CD4-positive, alpha-beta T cell treated with Interferon alpha-2 for 1 hour (primary cell): ENCODE data around the gene CALY.
A peak's percentile ranks its signal among the peaks of the same experiment; 100 is the strongest.

Experiments used
- DNase-seq, 2 donors: peaks; one replicate each; pipeline ENCODE4 v3.0.0-alpha.2; 2020 to 2022

The CALY gene

GRCh38 chr10:133282846-133283390 lies 53.8 kb downstream of the CALY start:
- DNase-seq = no peak

GRCh38 chr10:133281628-133282372 lies 54.9 kb downstream of the CALY start:
- DNase-seq = no peak

DNA sequence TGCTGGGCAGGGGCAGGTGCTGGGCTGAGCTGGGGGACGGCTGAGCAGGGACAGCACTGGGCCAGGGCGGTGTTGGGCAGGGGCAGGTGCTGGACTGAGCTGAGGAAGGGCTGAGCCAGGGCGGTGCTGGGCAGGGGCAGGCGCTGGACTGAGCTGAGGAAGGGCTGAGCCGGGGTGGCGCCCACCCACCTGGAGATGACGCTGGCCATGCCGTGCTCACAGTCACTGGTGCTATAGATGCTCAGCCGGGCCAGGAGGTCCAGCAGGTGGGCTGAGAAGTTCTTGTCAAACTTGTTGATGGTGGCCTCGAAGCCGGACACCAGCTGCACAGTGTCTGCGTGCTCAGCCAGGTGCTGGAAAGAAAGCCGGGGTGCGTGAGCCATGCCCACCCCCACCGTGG lies 55.6 kb downstream of the CALY start:
- DNase-seq = no peak

DNA sequence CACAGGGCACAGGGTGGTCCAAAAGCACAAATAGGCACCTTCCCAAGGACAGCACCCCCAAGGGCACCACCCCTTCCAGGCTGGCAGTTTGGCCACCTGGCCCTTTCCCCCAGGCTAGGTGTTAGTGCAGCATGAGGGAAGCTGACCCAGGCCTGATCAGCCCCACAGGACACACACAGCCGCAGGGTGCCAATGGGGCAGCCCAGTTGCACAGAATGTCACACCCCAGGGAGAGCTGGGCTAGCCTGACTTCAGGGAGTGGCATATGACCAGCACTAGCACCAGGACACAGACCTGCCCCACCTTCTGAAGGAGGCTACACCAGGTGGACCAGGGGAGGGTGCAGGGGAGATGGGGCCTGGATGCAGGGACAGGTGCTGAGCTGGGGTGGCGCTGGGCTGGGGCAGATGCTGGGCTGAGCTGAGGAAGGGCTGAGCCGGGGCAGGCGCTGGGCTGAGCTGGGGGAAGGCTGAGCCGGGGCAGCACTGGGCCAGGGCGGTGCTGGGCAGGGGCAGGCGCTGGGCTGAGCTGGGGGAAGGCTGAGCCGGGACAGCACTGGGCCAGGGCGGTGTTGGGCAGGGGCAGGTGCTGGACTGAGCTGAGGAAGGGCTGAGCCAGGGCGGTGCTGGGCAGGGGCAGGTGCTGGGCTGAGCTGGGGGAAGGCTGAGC lies 56.2 kb downstream of the CALY start:
- DNase-seq = no peak

DNA sequence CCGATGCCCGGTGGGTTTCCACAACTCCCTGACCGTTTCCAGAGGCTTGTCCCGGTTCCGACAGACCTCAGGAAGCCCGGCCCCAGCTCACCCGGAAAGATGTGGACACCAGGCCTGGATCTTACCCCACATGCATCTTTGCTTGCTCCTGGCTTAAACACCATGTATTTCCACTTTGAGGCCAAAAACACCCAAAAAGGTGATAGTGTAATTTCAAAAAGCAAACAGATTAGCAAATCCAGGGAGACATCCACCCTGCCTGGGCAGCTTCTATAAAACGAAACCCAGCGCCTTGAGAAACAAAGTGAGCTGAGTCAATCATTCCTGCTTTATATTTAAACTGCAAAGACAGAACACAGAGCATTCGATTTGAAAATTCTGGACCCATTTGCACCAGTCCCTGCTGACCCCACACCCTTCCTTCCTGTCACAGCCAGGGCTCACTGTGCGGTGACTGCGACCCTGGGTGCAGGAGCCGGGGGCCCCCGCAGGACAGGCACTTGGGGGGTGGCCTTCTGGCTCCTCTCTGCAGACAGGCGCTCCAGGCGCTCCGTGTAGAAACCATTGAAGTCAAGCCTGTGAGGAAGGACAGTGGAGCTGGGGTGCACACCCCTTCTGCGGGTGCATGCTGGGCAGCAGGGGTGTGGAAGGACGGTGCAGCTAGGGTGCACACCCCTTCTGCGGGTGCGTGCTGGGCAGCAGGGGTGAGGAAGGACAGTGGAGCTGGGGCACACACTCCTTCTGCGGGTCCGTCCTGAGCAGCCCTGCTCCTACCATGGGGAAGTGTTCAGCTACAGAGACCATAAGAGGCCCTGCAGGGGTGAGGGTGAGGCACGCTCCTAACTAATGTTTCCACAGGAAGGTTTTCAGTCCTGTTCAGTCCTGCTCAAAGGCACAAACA lies 57.1 kb downstream of the CALY start:
- no peak for DNase-seq

GRCh38 chr10:133278577-133279265 lies 58.0 kb downstream of the CALY start:
- DNase-seq = peak; percentile 83 to 84

DNA sequence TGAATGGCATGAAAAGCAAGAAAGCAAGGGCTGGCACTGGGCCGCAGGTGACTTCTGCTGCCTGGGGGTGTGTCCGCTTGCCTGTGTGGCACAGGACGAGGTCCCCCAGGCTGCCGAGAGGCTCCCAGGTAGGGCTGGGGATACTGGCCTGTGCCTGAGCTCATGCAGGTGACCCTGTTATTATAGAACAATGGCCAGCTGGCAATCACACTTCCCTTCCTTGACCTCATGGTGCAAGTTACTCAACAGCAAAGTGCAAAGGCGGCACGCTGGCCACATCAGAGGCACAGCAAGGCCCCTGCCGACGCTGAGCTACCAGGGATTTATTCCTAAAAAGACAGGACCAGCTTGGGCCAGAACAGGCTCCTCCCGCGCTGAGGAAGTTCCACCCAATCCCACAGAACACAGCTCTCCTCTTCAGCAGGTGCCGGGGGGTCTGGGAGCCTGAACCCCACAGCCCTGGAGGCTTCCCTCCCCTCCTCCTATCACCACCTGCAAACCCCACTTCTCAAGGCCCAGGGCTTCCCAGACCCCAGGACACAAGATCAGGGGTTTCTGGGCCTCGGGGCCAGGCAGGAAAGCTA lies 58.6 kb downstream of the CALY start:
- no peak for DNase-seq

- DNase-seq = no peak
Measured at GRCh38 chr10:133277277-133277992, 59.3 kb downstream of the CALY start.

DNA sequence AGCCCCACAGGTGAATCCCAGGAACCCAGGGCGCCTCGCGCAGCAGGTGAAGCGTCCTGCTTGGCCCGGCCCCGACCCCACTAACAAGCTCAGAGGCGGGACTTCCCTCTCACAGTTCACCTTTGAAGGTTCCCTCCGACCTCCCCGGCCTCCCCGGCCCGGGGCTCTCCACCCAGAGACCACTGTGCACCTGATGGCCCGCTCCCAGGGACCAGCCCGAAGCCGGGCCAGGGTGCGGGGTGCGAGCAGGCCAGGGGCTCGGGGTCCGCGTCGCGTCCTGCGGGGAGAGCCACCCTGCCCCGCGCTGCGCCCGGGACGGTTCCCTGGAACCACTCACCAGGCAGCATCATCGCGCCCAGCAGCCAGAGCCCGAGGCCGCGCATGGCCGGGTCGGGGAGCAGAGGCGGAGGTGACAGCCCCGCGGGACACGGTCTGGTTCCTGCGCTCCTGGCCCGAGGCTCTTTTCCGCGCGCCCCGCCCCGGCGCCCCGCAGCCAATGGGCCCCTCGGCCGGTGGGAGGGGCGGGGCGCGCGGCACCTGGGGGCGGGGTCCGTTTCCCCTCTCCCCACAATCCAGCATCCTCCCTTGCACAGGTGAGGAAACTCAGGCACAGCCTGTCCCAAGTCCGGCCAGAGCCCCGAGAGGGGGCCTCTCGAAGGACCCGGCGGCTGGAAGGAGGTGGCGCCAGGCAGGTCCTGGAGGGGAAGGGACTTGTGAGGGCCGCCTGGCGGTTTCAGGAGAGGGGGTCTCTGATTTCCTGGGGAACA lies 60.1 kb downstream of the CALY start, which contains the start of gene ADAM8:
Gene ADAM8 (minus strand): TSS at position 434 of the 767 bp plus-strand sequence. CDS start 51 bp downstream, at position 383.
- peak; percentile 67 to 79 for DNase-seq

DNA sequence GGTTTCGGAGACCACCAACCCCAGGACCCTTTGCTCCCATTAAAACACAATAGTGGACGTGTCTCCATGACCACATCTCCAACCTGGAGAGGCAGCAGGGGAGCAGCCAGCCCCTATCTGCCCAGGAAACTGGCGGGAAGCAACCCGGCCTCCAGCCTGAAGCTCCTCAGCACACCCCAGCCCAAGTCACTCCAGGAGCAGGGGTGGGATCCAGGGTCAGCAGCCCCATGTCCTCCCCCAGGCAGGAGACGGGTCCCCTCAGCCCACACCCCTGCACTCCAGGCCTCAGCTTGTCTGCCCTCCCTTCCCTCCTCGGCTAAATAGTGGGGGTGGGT lies 60.6 kb downstream of the CALY start:
- no peak for DNase-seq

DNA sequence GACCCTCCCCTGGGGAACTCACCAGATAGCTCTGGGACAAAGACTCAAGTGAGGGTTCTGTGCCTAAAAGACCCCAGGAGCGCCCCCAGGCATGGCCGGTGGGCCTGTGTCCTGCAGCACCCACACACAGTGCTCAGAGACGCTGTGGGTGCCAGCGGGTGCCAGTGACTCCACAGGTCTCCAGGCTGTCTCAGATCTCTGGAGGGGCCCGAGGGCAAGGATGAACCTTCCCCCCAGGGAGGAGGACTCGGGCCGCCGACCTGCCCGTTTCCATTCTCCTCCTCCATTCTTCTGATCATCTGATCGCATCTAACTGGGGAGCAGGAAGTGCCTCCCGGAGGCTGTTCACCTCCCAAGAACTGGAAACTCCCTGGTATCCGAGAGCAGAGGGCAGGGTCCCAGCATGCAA lies 61.0 kb downstream of the CALY start:
- peak; percentile 65 to 66 for DNase-seq

- peak; percentile 85 to 90 for DNase-seq
Measured at GRCh38 chr10:133274751-133275683, 61.7 kb downstream of the CALY start.
